Stimulated activated naive CD8-positive, alpha-beta T cell treated with anti-CD3 and anti-CD28 coated beads, Interleukin-15, Interleukin-2, amounts not matched to agents 100 ng/mL and 50 ng/mL, for 24 hours (primary cell): ENCODE data around the gene C5.
A peak's percentile ranks its signal among the peaks of the same experiment; 100 is the strongest.

Source experiments
- H3K27ac Mint-ChIP-seq: one replicate; pipeline ENCODE4 v1.8.0; 2021; ENCODE audit warnings: mild to moderate bottlenecking, mixed read lengths
- H3K27me3 Mint-ChIP-seq: one replicate; pipeline ENCODE4 v1.8.0; 2021; ENCODE audit warnings: mixed read lengths
- H3K36me3 Mint-ChIP-seq: one replicate; pipeline ENCODE4 v1.8.0; 2021; ENCODE audit warnings: low read depth, mixed read lengths
- H3K4me1 Mint-ChIP-seq: one replicate; pipeline ENCODE4 v1.8.0; 2021; ENCODE audit warnings: low read depth, mixed read lengths
- H3K4me3 Mint-ChIP-seq: one replicate; pipeline ENCODE4 v1.8.0; 2021; ENCODE audit warnings: mild to moderate bottlenecking, mixed read lengths
- H3K9me3 Mint-ChIP-seq: one replicate; pipeline ENCODE4 v1.8.0; 2021; ENCODE audit warnings: mixed read lengths

The C5 gene

GRCh38 chr9:120933310-120934055, 116.6 kb downstream of the C5 start:
- Mint-ChIP-seq H3K27me3 (no peaks in the 10 kb centered on the region), H3K4me3 (peak overlapping the region; percentile 76), H3K4me1 (peaks cover 91% of the 10 kb centered on the region), H3K36me3 (peaks cover 4% of the 10 kb centered on the region), H3K27ac (peak overlapping the region; percentile 100), H3K9me3 (no peaks in the 10 kb centered on the region)

DNA sequence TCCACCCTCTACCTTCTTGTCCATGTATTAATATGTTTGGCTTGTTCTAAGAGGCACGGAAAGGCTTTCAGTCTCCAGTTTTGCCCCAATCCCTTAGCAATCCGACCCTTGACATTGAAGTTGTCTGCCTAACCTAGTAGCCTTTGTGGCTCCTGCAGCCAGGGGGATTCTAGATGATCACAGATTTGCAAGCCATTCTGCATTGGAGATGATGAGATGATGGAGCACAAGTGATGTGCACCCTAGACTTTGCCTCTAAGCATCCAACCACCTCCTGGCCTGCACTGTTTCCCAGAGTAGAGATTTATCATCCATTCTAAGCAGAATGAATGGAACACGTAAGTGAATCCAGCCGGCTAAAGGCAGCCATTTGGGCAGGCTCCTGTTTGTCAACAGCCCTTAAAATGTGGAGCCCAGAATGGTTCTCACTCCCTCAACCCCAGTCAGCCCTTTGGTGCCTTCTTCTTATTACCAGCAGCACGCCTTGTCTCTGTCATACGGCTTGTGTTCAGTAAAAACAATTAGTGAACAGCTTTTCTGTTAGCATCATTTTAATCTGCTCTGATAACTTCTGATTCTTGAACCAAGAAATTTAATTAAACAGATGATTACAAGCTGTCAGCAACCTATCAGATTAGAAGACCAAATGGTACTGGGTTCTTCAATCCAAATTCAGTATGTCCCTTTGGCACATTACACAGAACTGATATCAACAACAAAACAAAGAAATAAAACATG, 117.8 kb downstream of the C5 start:
- Mint-ChIP-seq H3K36me3 (peaks cover 11% of the 10 kb centered on the region), H3K27me3 (no peaks in the 10 kb centered on the region), H3K4me3 (peak overlapping the region; percentile 74), H3K9me3 (no peaks in the 10 kb centered on the region), H3K4me1 (peaks cover 93% of the 10 kb centered on the region), H3K27ac (peak overlapping the region; percentile 100)

- H3K27me3 Mint-ChIP-seq, result no peaks in the 10 kb centered on the region
- H3K9me3 Mint-ChIP-seq, result no peaks in the 10 kb centered on the region
- peak overlapping the region; percentile 74 for H3K4me3 Mint-ChIP-seq
- H3K36me3 Mint-ChIP-seq, result peaks cover 12% of the 10 kb centered on the region
- H3K4me1 Mint-ChIP-seq, result peaks cover 93% of the 10 kb centered on the region
- H3K27ac Mint-ChIP-seq, result peak overlapping the region; percentile 100
Measured at GRCh38 chr9:120931231-120932085, 118.6 kb downstream of the C5 start.

DNA sequence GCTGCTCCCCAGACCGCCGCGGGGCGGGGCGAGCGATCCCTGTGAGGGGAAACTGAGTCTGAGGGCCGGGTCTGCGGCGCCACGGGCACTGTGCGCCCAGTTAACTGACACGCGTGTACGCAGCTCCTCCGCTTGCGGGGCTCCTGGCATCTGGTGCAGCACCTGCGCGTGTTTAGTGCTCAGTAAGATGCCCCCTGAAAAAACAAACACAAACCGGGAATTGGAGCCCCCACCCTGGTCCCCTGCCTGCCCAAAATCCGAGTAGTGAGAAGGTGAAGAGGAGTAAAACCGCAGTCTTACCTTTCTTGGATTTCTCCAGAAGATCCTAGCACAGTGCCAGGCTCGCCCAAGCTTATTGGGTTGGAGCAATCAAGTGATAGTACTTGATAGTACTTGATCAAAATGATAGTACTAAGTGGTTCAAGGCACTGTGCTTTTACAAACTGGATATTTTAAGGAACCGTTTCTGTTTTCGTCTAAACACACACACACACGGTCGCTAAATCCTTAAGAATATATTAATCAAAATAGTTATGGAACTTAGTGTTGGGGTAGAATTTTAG, 120.8 kb downstream of the C5 start:
- peak overlapping the region; percentile 85 for H3K4me3 Mint-ChIP-seq
- H3K27me3 Mint-ChIP-seq, result no peaks in the 10 kb centered on the region
- peaks cover 33% of the 10 kb centered on the region for H3K36me3 Mint-ChIP-seq
- H3K4me1 Mint-ChIP-seq, result peaks cover 81% of the 10 kb centered on the region
- H3K27ac Mint-ChIP-seq, result peak overlapping the region; percentile 100
- H3K9me3 Mint-ChIP-seq, result no peaks in the 10 kb centered on the region

DNA sequence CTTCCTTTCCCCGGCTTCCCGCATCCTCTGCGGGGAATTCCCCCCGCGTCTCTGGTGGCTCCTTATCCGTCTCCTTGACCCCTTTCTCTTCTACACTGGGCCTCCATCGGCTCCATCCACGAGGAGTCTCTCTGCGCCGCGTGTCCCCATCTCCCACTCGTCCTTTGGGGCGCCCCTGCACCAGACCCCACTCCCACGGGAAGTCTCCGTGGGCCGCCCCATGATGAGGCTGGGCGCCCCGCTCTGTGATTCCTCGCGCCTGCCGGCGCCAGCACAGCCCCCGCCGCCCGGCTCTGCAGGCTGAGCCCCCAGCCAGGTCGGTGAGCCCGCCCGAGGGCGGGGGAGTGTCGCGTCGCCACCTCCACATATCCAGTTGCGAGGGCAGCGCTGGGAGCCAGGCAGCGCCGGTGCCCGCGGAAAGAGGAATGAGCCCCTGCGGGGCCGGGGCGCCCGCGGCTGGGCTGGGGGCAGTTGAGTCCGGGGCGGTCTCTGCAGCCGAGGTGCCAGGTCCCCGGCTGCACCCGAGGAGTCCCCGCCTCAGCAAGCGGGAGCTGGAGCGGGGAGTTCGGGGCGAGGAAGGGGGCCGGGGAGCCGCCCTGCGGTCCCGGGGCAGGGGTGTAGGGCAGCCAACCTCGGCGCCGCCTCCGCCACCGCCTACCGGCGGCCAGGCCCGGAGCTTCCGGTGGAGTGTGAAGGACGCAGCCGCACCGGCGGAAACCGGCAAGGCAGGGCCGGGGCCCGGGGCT, 121.4 kb downstream of the C5 start:
- no peaks in the 10 kb centered on the region for H3K9me3 Mint-ChIP-seq
- no peaks in the 10 kb centered on the region for H3K27me3 Mint-ChIP-seq
- peaks cover 78% of the 10 kb centered on the region for H3K4me1 Mint-ChIP-seq
- peak overlapping the region; percentile 100 for H3K27ac Mint-ChIP-seq
- peak overlapping the region; percentile 95 for H3K4me3 Mint-ChIP-seq
- H3K36me3 Mint-ChIP-seq, result peaks cover 40% of the 10 kb centered on the region

GRCh38 chr9:120928015-120928482, 122.0 kb downstream of the C5 start:
- peaks cover 72% of the 10 kb centered on the region for H3K4me1 Mint-ChIP-seq
- H3K9me3 Mint-ChIP-seq, result no peaks in the 10 kb centered on the region
- H3K27me3 Mint-ChIP-seq, result no peaks in the 10 kb centered on the region
- H3K4me3 Mint-ChIP-seq, result peak overlapping the region; percentile 95
- H3K36me3 Mint-ChIP-seq, result peaks cover 46% of the 10 kb centered on the region
- peak overlapping the region; percentile 100 for H3K27ac Mint-ChIP-seq

DNA sequence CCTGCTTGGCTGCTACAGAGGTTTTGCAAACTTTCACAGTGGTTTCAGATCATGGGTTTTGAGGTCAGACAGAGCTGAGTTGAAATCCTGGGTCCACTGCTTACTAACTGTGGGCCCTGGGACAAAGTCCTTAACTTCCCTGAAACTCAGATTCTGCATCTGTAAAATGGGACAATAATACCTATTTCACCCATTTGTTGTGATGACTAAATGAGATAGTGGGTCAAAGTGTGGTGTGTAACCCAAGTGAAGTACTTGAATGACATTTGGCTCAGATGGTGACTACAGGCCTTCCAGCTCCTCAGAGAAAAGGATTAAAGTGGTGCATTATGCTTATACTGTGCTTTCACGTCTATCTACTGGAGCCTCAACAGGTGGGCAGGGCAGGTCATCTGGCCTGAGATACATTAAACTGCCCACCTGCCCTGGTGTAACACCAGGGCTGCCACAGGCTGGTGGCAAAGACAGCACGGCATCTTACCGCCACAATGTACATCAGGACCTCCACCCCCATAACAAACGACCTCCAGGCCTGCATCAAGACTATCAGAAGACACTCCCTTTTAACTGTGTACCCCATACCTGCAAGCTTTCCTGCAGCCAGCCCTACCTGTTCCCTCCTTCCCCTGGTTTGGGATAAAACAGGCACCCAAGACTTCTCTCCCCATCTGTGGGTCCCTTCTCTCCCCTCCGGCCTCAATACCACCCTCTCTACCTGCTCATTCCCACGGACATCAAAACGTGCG, 122.6 kb downstream of the C5 start:
- no peaks in the 10 kb centered on the region for H3K9me3 Mint-ChIP-seq
- H3K36me3 Mint-ChIP-seq, result peaks cover 52% of the 10 kb centered on the region
- H3K27me3 Mint-ChIP-seq, result no peaks in the 10 kb centered on the region
- H3K4me1 Mint-ChIP-seq, result peaks cover 67% of the 10 kb centered on the region
- H3K27ac Mint-ChIP-seq, result peak overlapping the region; percentile 100
- peak overlapping the region; percentile 95 for H3K4me3 Mint-ChIP-seq

DNA sequence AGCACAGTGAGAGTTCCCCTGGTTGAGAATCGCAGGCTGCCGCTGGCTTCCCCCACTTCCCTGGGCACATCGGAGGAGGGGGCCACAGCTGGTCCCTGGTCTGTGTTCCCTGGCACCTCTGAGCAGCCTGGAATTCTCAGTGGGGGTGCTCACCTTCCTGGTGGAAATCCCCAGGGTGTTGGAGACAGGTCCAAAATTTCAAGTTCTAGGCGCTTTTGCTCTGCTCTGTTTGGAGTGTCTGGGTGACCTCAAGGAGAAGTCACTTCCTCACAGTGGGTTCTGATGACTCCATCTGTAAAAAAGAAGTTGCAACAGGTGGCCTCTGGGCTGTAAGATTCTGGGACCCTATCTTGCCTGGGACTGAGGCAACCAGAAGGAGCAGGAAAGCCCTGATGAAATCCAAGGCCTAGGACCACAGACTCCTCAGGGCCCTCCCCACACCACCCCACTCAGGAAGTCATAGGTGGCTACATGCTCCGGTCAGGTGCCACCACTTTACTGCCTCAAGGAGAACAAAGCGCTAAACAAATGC, 123.6 kb downstream of the C5 start, which contains the start of gene TRAF1:
Gene TRAF1 (minus strand): TSS at position 400 of the 532 bp plus-strand sequence. CDS start 721 bp downstream, outside the sequence.
- Mint-ChIP-seq H3K4me1 (peaks cover 64% of the 10 kb centered on the region), H3K4me3 (peak within 1 kb of the TSS; percentile 95), H3K36me3 (peaks cover 61% of the 10 kb centered on the region), H3K27ac (peak within 1 kb of the TSS; percentile 100), H3K9me3 (no peaks in the 10 kb centered on the region), H3K27me3 (no peaks in the 10 kb centered on the region)

DNA sequence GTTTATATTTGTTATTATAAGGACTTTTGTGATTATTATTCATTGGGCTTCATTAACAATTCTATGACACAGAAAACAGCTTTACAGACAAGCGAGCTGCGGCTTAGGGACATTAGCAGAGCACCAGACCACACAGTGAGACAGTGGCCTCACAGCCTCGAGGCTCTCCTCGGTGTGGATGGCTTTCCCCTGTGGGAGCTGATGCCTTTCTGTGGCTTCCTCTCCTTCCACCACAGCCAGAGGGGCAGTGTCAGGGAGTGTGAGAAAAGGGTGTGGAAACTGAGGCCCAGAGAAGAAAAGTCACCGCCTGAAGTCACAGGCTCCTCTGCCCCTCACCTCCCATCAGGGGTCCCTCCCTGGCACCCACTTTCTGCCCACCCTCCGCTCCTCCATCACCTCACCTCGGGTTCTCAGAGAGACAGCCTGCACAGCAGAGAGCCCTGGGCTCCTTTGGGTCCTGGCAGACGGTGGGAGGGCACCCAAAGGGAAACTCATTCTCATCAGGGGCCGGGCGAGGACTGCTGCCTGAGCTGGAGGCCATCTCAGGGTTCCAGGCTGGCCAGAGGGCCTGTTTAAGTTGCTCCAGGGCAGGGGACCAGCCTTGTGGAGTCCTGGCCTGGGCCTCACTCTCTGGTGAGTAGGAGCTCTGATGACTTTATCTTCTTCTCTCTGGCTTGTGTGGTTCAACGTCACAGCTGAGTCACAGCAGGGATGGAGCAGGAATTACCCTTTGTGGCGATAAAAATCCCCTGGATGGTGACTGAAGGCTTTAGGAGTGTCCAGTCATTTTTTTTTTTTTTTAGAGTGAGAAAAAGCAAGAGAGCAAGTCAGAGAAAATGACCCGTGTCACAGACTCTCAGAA, 124.3 kb downstream of the C5 start:
- H3K4me1 Mint-ChIP-seq, result peaks cover 63% of the 10 kb centered on the region
- H3K4me3 Mint-ChIP-seq, result peak overlapping the region; percentile 95
- peaks cover 64% of the 10 kb centered on the region for H3K36me3 Mint-ChIP-seq
- peak overlapping the region; percentile 100 for H3K27ac Mint-ChIP-seq
- no peaks in the 10 kb centered on the region for H3K9me3 Mint-ChIP-seq
- H3K27me3 Mint-ChIP-seq, result no peaks in the 10 kb centered on the region

DNA sequence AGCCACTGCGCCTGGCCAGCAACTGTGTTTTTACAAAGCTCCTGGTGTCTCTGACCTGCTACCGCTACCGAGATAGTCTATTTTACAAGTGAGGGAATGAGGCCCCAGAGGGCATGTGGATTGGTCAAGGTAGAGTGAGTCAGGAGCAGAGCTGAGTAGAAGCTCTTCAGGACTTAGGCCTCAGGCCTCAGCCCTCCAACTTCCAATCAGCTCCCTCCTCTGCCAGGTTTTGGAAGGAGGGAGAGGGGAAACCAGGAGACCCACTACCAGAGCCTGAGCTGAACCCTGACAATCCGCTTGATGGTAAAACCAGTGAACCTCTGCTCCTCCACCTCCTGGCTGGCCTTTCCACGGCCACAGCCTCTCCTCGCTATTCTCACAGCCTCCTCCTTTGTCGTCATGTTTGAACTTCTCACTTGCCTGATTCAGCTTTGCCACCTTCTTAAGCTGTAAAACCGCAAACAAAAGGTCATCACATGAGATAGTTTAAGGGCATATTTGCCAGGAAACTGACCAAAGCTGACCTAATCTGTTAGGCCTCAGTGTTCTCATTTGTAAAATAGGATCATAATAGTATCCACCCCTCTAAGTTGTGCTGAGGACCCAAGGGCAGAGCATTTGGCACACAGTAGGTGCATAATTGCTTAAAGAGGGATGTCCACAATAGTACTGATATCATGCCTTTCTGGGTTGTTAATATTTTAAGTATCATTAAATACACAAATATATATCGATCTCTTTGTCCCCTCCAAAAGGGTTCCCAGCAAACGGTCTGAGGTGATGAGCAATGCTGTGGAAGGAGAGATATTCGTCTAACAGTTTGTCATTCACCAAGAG, 125.2 kb downstream of the C5 start:
- Mint-ChIP-seq H3K27ac (peak overlapping the region; percentile 100), H3K27me3 (no peaks in the 10 kb centered on the region), H3K4me1 (peaks cover 64% of the 10 kb centered on the region), H3K9me3 (no peaks in the 10 kb centered on the region), H3K36me3 (peaks cover 72% of the 10 kb centered on the region), H3K4me3 (peak overlapping the region; percentile 95)

- H3K36me3 Mint-ChIP-seq, result peaks cover 82% of the 10 kb centered on the region
- no peaks in the 10 kb centered on the region for H3K9me3 Mint-ChIP-seq
- H3K4me1 Mint-ChIP-seq, result peaks cover 67% of the 10 kb centered on the region
- peak overlapping the region; percentile 95 for H3K4me3 Mint-ChIP-seq
- peak overlapping the region; percentile 100 for H3K27ac Mint-ChIP-seq
- no peaks in the 10 kb centered on the region for H3K27me3 Mint-ChIP-seq
Measured at GRCh38 chr9:120923620-120924328, 126.3 kb downstream of the C5 start.
